22Rv1 (cell line): ENCODE measurements around the gene MEGF11.

Experiments
- CTCF ChIP-seq: fragments of 450-650 bp; IDR thresholded peaks from 2 replicates; pipeline ENCODE4 v1.5.1; 2017; ENCODE audit warnings: mild to moderate bottlenecking
- ZFX ChIP-seq: fragments of 450-650 bp; IDR thresholded peaks from 2 replicates; pipeline ENCODE4 v1.6.1; 2017; ENCODE audit warnings: antibody characterized with exemption, borderline replicate concordance

- TF ChIP-seq CTCF (no peak), ZFX (no peak)
These were observed 16.0 kb upstream of the MEGF11 start for GRCh38 chr15:66269326-66270090.
